Memory B cell (primary cell): ENCODE results near the gene CST9L.

ENCODE experiments used
- ATAC-seq: fragments of 150-1000 bp; cut with Tn5 transposase; 2 replicates; pipeline ENCODE4 v1.10.0; 2021; ENCODE audit warnings: low read depth, mild to moderate bottlenecking, moderate library complexity
- DNase-seq, 2 donors: peaks; one replicate each; pipeline ENCODE4 v3.0.0; 2022; ENCODE audit warnings: low spot score in 2 of 2
- H3K27ac Mint-ChIP-seq: one replicate; pipeline ENCODE4 v1.8.0; 2022; ENCODE audit warnings: mild to moderate bottlenecking, moderate library complexity, mixed read lengths
- H3K27me3 Mint-ChIP-seq: one replicate; pipeline ENCODE4 v1.8.0; 2022; ENCODE audit warnings: mixed read lengths
- H3K36me3 Mint-ChIP-seq: one replicate; pipeline ENCODE4 v1.8.0; 2022; ENCODE audit warnings: mild to moderate bottlenecking, mixed read lengths
- H3K4me1 Mint-ChIP-seq: one replicate; pipeline ENCODE4 v1.8.0; 2022; ENCODE audit warnings: mixed read lengths
- H3K4me3 Mint-ChIP-seq: one replicate; pipeline ENCODE4 v1.8.0; 2022; ENCODE audit warnings: mild to moderate bottlenecking, moderate library complexity, mixed read lengths
- H3K9me3 Mint-ChIP-seq: one replicate; pipeline ENCODE4 v1.8.0; 2022; ENCODE audit warnings: mixed read lengths

The CST9L gene

DNA sequence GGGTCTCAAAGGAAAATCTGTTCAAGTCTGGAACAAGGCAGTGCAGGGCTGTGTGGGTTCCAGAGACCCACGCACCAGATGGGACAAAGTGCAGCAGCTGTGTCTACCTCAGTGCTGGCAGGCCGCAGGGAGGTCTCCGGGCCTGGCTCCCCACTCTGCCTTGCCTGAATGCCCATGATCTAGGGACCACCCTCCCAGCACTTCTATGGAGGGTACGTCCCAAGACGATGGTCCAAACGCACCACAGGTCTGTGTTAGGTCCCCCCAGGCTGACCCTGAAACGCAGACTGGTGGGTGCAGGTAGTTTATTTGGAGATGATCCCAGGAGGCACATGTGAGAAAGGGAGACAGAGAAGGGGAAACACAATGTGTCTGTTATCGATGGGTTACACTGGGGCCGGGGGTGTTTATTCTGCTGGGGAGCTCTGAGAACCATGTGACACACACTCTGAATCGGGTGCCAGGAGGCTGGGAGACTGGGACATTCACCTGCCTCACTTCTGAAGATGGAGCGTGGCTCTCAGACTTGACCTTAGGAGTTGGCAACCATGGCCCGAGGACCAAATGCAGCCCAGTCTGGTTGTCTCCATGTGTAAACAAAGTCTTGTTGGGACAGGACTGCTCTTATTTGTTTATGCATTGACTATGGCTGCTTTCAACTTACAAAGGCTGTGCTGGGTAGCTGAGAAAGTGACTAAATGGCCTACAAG, 21.7 kb downstream of the CST9L start:
- Mint-ChIP-seq H3K27ac (no peak overlapping the region), H3K36me3 (no peaks in the 10 kb centered on the region), H3K27me3 (peaks cover 1% of the 10 kb centered on the region), H3K9me3 (no peaks in the 10 kb centered on the region), H3K4me1 (no peaks in the 10 kb centered on the region), H3K4me3 (no peak overlapping the region)
- DNase-seq = no peak
- no peak for ATAC-seq

GRCh38 chr20:23544133-23544532, 24.2 kb downstream of the CST9L start:
- ATAC-seq (no peak), DNase-seq (no peak)
- Mint-ChIP-seq H3K36me3 (no peaks in the 10 kb centered on the region), H3K4me1 (no peaks in the 10 kb centered on the region), H3K4me3 (no peak overlapping the region), H3K27me3 (peaks cover 9% of the 10 kb centered on the region), H3K27ac (no peak overlapping the region), H3K9me3 (peaks cover under 1% of the 10 kb centered on the region)

GRCh38 chr20:23542801-23543200, 25.5 kb downstream of the CST9L start:
- ATAC-seq = no peak
- Mint-ChIP-seq H3K27me3 (peaks cover 11% of the 10 kb centered on the region), H3K36me3 (no peaks in the 10 kb centered on the region), H3K4me3 (no peak overlapping the region), H3K9me3 (peaks cover 4% of the 10 kb centered on the region), H3K4me1 (no peaks in the 10 kb centered on the region), H3K27ac (no peak overlapping the region)
- DNase-seq = no peak

DNA sequence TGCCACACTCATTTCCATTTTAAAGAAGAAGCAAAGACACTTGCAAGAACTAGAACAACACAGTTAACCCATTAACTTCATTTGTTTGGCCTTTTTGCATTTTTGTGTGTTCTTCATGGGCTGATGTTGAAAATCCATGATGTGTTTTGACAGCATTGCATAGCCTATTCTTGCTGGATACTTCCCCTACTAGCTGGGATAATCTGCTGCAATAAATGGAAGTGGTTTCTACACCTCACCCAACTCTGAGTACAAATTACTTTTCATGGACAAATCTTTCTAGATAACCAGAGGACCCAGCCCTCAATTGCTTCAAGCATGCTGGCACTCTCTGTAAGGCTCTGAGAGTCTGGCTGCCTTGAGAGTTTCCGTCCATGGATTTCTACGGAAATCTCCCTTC, 26.5 kb downstream of the CST9L start:
- Mint-ChIP-seq H3K27me3 (peaks cover 11% of the 10 kb centered on the region), H3K4me3 (no peak overlapping the region), H3K4me1 (no peaks in the 10 kb centered on the region), H3K27ac (no peak overlapping the region), H3K36me3 (no peaks in the 10 kb centered on the region), H3K9me3 (peaks cover 4% of the 10 kb centered on the region)
- DNase-seq (no peak), ATAC-seq (no peak)

DNA sequence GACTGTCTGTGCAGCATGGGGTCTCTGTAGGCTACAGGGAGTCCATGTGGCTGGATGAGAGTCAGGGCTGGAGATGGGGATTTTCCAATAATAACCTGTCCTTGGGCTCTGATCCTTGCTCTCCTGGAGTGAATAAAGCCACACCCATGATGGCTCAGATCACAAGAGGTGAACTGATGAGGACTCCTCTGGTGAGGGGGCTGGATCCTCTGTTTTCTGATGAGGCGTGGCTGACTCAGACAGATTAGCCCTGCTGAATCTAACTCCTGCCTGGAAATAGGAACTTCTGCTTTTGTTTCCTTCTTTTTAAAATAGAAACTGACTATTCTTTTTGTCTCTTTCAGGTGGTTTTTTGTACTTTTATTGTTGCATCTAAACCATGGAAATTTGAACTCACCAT, 27.0 kb downstream of the CST9L start:
- no peak for ATAC-seq
- DNase-seq = no peak
- Mint-ChIP-seq H3K27ac (no peak overlapping the region), H3K9me3 (peaks cover 4% of the 10 kb centered on the region), H3K36me3 (no peaks in the 10 kb centered on the region), H3K27me3 (peaks cover 11% of the 10 kb centered on the region), H3K4me3 (no peak overlapping the region), H3K4me1 (no peaks in the 10 kb centered on the region)

DNA sequence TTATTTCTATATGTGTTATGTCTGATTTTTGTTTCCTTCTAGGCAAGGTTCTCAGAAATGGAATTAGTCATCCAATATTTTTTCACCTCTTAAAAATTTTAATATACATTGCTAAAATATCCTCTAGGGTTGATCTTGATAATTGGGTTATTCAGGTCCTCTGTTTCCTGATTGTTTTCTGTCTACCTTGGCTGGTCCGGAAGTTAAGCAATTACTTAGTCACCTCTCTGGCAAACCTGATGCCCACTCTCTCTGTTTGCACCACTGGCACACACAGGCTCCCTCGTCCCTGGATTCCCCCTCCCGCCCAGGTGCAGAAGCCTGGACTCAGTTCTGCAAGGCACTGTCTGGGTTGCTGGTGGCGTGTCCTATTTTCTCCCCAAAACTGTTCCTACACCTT, 27.7 kb downstream of the CST9L start:
- ATAC-seq = no peak
- Mint-ChIP-seq H3K36me3 (no peaks in the 10 kb centered on the region), H3K4me1 (no peaks in the 10 kb centered on the region), H3K9me3 (peaks cover 4% of the 10 kb centered on the region), H3K4me3 (no peak overlapping the region), H3K27ac (no peak overlapping the region), H3K27me3 (peaks cover 11% of the 10 kb centered on the region)
- DNase-seq = no peak

GRCh38 chr20:23537030-23537429, 31.3 kb downstream of the CST9L start:
- Mint-ChIP-seq H3K27ac (no peak overlapping the region), H3K4me1 (no peaks in the 10 kb centered on the region), H3K36me3 (no peaks in the 10 kb centered on the region), H3K27me3 (peaks cover 9% of the 10 kb centered on the region), H3K4me3 (no peak overlapping the region), H3K9me3 (peaks cover 4% of the 10 kb centered on the region)
- no peak for DNase-seq
- no peak for ATAC-seq

DNA sequence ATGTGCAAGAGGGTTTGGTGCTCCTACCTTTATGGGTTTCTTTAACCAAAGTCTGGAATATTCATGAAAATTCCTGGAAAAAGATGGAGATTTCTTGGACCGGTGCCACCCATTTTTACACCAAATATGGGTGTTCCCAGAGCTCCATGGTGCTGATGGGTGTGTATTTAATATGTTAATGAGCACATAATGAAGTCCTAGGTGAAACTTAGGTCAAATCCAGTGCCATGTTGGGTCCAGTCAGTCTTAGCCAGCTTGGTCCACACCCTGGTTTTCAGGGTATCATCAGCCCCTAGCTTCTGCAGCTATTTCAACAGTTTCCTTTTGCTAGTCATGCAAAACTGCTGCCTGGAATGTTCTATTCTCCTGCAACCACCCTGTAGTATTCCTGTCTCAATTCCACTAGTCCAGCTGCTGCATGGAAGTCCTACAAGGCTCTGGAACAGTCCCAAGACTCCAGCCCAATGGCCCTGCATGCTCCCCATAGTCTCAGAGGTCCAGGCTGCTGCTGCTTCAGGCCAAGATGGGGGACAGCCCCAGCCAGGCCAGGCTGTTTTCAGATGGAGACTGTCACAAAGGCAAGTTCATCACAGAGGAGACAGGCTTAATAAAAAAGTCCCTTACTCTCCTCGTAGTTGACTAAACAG, 31.8 kb downstream of the CST9L start:
- H3K27me3 Mint-ChIP-seq = peaks cover 9% of the 10 kb centered on the region
- H3K36me3 Mint-ChIP-seq = no peaks in the 10 kb centered on the region
- H3K4me1 Mint-ChIP-seq = no peaks in the 10 kb centered on the region
- H3K4me3 Mint-ChIP-seq = no peak overlapping the region
- ATAC-seq = no peak
- DNase-seq = no peak
- H3K9me3 Mint-ChIP-seq = peaks cover 4% of the 10 kb centered on the region
- H3K27ac Mint-ChIP-seq = no peak overlapping the region

- ATAC-seq (no peak), DNase-seq (no peak)
- H3K4me3 Mint-ChIP-seq = no peak overlapping the region
- peaks cover 8% of the 10 kb centered on the region for H3K27me3 Mint-ChIP-seq
- no peaks in the 10 kb centered on the region for H3K4me1 Mint-ChIP-seq
- no peak overlapping the region for H3K27ac Mint-ChIP-seq
- no peaks in the 10 kb centered on the region for H3K36me3 Mint-ChIP-seq
- H3K9me3 Mint-ChIP-seq = peaks cover 4% of the 10 kb centered on the region
Measured at GRCh38 chr20:23534801-23535593, 33.3 kb downstream of the CST9L start.

DNA sequence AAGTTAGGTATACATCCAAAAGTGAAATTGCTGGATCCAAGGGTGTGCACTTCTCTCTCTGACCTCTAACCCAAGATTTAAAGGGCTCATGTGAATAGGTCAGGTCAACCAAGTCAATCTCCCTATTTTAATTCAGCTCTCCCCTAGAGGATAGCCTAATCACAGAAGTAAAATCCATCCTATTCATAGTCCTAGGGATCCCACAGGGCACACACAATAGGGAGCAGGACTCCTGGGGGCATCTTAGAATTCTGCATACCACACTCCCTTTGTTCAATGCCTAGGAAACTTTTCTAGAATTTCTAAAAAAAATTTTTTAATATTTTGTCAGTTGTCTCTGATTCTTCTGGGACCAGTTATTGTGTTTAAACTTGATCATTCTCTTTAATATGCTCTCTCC, 35.1 kb downstream of the CST9L start:
- no peak for ATAC-seq
- no peaks in the 10 kb centered on the region for H3K36me3 Mint-ChIP-seq
- H3K27ac Mint-ChIP-seq = no peak overlapping the region
- no peaks in the 10 kb centered on the region for H3K27me3 Mint-ChIP-seq
- no peak for DNase-seq
- H3K4me3 Mint-ChIP-seq = no peak overlapping the region
- peaks cover 6% of the 10 kb centered on the region for H3K9me3 Mint-ChIP-seq
- no peaks in the 10 kb centered on the region for H3K4me1 Mint-ChIP-seq

DNA sequence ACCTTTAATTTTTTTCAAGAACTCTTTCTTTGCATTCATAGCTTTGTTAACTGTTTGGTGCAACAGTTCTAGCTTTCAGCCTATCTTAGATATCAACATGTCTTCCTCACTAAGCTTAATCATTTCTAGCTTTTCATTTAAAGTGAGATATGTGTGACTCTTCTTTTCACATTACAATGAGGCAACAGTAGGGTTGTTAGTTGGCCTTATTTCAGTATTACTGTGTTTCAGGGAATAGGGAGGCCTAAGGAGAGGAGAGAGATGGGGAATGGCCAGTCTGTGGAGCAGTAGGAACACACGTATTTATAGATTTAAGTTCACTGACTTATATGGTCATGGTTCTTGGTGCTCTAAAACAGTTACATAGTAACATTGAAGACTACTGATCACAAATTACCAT, 35.8 kb downstream of the CST9L start:
- no peaks in the 10 kb centered on the region for H3K27me3 Mint-ChIP-seq
- no peak overlapping the region for H3K27ac Mint-ChIP-seq
- DNase-seq = no peak
- no peaks in the 10 kb centered on the region for H3K4me1 Mint-ChIP-seq
- no peak for ATAC-seq
- no peaks in the 10 kb centered on the region for H3K36me3 Mint-ChIP-seq
- no peak overlapping the region for H3K4me3 Mint-ChIP-seq
- H3K9me3 Mint-ChIP-seq = peaks cover 8% of the 10 kb centered on the region

- Mint-ChIP-seq H3K36me3 (no peaks in the 10 kb centered on the region), H3K4me1 (no peaks in the 10 kb centered on the region), H3K27ac (no peak overlapping the region), H3K27me3 (peaks cover 2% of the 10 kb centered on the region), H3K4me3 (no peak overlapping the region), H3K9me3 (peaks cover 10% of the 10 kb centered on the region)
- DNase-seq = no peak
- ATAC-seq = no peak
Measured at GRCh38 chr20:23530937-23531567, 37.2 kb downstream of the CST9L start.

DNA sequence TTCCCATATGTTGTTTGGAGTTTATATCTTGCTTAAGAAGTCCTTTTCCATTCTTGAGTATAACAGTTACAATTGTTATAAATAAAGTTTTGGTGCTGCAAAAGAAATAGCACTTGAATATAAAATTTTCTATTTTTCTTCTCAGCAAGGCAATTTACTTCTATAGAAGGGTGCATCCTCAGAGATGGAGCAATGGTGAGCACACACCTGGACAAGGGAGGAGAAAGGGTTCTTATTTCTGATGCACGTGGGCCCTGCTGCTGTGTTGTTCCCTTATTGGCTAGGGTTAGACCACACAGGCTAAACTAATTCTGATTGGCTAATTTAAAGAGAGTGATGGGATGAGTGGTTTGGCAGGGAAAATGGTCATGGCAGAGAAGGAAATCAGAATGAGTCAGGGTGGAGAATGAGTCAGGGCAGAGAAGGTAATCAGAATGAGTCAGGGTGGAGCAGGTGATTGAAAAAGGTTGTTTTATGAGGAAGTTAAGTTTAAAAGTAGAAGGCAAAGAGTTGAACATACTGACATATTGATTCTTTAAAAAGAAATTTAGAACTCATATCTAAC, 39.3 kb downstream of the CST9L start:
- ATAC-seq = no peak
- peaks cover 2% of the 10 kb centered on the region for H3K27me3 Mint-ChIP-seq
- no peaks in the 10 kb centered on the region for H3K36me3 Mint-ChIP-seq
- no peak for DNase-seq
- H3K4me3 Mint-ChIP-seq = no peak overlapping the region
- H3K27ac Mint-ChIP-seq = no peak overlapping the region
- no peaks in the 10 kb centered on the region for H3K4me1 Mint-ChIP-seq
- H3K9me3 Mint-ChIP-seq = peaks cover 10% of the 10 kb centered on the region

DNA sequence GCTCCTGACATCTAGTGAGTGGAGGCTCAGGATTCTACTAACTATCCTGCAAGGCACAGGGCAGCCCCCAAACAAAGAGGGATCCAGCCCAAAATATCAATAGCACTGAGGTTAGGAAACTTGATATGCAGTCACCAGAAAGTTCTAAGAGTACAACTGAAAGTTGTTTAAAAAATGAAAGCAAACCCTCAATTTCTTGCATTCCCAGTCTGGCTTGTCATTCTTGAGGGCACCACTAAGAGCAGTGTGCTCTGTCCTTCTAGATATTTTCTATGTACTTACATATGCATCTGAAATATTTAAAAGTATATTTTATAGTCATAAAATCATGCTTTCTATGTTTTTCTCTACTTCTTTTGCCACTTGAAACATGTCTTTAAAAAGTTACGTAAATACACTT, 41.4 kb downstream of the CST9L start:
- H3K4me3 Mint-ChIP-seq = no peak overlapping the region
- H3K36me3 Mint-ChIP-seq = no peaks in the 10 kb centered on the region
- H3K9me3 Mint-ChIP-seq = peaks cover 10% of the 10 kb centered on the region
- DNase-seq = no peak
- H3K4me1 Mint-ChIP-seq = no peaks in the 10 kb centered on the region
- no peak overlapping the region for H3K27ac Mint-ChIP-seq
- peaks cover 2% of the 10 kb centered on the region for H3K27me3 Mint-ChIP-seq
- no peak for ATAC-seq
